ENCODE measurements around the gene ANO9. TPM values are rescaled to one million over a fixed set of nuclear protein-coding genes. Genes with fewer than 3 reads are reported as not detected.
A peak's percentile ranks its signal among the peaks of the same experiment; 100 is the strongest.

ANO9 gene
- total and polyA plus RNA-seq, 8 donors = 5.7 to 208 (median 31.6) TPM

DNA sequence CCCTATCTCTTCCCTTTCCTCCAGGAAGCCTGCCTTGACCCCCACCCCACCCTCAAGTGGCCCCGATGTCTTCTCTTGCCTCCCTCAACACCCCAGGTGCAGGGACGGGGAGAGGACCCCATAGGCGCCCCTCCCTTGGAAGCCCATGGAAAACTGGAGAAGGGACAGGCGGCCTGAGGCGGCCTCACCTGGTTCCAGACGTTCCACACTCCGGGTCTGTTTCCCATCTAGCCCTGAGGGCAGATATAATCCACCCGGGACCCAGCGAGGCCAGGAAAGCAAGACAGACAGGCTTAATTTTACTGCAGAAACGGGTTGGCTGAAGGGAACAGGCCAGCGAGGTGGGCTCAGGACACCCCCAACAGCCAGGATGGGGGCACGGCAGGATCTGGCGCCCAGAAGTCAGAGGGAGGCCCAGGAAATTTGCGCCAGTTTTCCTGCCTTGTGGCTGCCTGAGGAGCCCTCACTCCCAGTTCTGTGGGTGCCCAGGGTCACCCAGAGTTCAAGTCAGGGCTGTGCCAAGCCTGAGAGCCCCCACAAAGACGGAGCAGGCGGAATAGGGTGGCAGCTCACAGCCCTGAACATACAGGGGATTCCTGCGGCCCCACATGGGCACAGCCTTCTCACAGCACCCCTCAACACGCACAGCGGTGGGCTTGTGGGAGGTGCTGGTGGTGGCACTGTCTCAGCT, 24.0 kb downstream of the ANO9 start:
- Histone ChIP-seq H3K27ac (peak overlapping the region; percentile 84 to 91 (median 88)), H3K4me1 (peaks cover 15 to 55% (median 45%) of the 10 kb centered on the region in 4 donors), H3K9me3 (no peaks in the 10 kb centered on the region), H3K27me3 (peaks cover 6 to 70% (median 16%) of the 10 kb centered on the region in 3 donors), H3K4me3 (peak overlapping the region; percentile 55 to 73 (median 61)), H3K36me3 (no peaks in the 10 kb centered on the region)
- no peak for TF ChIP-seq EP300 (IDR thresholded peaks at IDR 0.05)
- TF ChIP-seq CTCF (IDR thresholded peaks at IDR 0.05) = no peak
- TF ChIP-seq POLR2AphosphoS5 (IDR thresholded peaks at IDR 0.05) = no peak
- no peak for TF ChIP-seq POLR2A (IDR thresholded peaks at IDR 0.05)
- intact Hi-C loops (cut with DNase I; ENCODE audit: low total_unique reads) = no loop called here
- 46 to 58% (median 53%) methylated on average over 16 to 19 of the region's 19 CpGs for WGBS, 5 donors
- no peak for DNase-seq

DNA sequence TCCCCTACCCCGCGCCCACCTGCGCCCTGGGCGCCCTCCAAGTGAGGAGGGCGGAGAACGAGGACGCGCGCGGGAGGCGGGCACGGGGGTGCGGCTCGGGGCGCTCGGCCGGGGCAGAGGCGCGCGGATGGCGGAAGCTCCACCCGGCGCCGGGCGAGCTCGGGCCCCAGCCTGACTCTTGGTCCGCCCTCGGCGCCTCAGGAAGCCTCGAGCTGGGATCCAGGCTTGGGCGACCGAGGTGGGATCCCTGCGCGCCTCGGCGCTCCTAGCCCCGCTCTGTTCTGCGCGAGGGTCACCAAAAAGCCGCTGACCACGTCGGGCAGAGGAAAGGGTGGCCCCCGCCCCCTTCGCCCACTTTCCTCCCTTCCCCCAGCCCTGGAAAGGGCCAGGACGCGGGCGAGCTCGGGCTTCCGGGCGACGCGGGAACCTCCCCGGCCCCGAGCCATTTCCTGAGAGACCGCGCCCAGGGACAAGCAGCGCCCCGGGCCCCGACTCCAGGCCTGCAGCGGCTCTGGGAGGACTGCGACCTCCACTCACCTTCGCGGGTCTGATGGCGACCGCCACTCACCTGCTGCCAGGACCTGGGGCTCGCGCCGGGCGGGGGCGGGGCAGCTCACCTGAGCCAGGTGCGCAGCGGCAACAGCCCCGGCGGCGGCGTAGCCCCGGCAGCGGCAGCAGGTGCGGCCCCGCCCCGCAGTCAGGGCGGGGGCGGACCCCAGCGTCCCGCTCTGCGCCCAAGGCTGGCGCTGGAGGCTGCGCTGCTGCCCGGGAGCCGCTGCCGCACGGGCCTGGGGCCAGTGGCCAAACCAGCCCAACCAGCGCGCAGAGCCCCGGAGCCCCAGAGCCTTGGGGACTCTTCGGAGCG, 24.8 kb downstream of the ANO9 start:
- peaks cover 6 to 70% (median 16%) of the 10 kb centered on the region in 3 donors for H3K27me3 ChIP-seq
- H3K4me3 ChIP-seq = peak overlapping the region; percentile 55 to 73 (median 61)
- H3K4me1 ChIP-seq = peaks cover 15 to 57% (median 46%) of the 10 kb centered on the region in 4 donors
- H3K27ac ChIP-seq = peak overlapping the region; percentile 84 to 91 (median 88)
- WGBS, 5 donors = 0 to 4% (median 1%) methylated on average over 16 to 97 of the region's 97 CpGs
- DNase-seq = peak; percentile 82 to 90
- peak in 2 of 3 donors; percentile 6 to 13 for TF ChIP-seq POLR2AphosphoS5 (IDR thresholded peaks at IDR 0.05)
- no peak for TF ChIP-seq EP300 (IDR thresholded peaks at IDR 0.05)
- TF ChIP-seq POLR2A (IDR thresholded peaks at IDR 0.05) = no peak
- intact Hi-C loops (cut with DNase I; ENCODE audit: low total_unique reads) = no loop called here
- no peaks in the 10 kb centered on the region for H3K36me3 ChIP-seq
- H3K9me3 ChIP-seq = no peaks in the 10 kb centered on the region

DNA sequence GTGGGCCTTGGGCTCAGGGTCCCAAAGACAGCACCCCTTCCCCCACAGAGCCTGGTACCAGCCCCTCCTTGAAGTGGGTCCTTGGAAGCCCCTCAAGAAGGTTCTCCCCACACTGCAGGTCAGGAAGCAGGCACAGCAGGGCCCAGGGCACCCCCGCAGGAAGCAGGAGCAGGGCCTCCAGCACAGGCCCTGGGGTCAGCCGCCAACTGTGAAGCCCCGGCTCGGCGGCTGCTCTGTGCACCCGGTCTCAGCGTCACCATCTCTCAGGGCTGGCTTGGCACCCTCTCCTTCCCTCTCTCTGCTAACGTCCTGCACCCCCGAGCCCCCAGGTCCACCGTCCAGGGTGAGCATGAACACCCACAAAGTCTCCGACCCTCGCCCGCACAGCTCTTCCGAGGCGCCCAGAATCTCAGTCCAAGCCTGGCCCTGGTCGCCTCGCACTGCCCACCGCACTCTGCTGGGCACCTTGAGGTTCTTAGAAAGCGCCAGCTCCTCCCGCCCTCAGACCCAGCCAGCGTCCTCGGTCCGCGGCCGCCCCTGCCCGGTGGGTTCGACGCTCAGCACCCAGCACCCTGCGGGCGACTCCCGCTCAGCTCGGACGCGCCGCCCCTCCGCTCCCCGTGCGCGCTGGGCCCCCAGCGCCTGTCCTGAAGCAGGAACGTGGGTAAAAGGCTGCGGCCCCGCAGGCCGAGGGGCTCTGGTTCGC, 25.6 kb downstream of the ANO9 start:
- H3K27me3 ChIP-seq = peaks cover 6 to 70% (median 16%) of the 10 kb centered on the region in 3 donors
- peaks cover 15 to 57% (median 46%) of the 10 kb centered on the region in 4 donors for H3K4me1 ChIP-seq
- intact Hi-C loops (cut with DNase I; ENCODE audit: low total_unique reads) = no loop called here
- 6 to 9% (median 8%) methylated on average over 19 to 45 of the region's 45 CpGs for WGBS, 5 donors
- TF ChIP-seq POLR2A (IDR thresholded peaks at IDR 0.05) (no peak), EP300 (IDR thresholded peaks at IDR 0.05) (no peak), CTCF (IDR thresholded peaks at IDR 0.05) (no peak), POLR2AphosphoS5 (IDR thresholded peaks at IDR 0.05) (no peak)
- peak overlapping the region; percentile 84 to 91 (median 88) for H3K27ac ChIP-seq
- H3K36me3 ChIP-seq = no peaks in the 10 kb centered on the region
- no peak for DNase-seq
- H3K9me3 ChIP-seq = no peaks in the 10 kb centered on the region
- peak overlapping the region; percentile 55 to 73 (median 61) for H3K4me3 ChIP-seq

DNA sequence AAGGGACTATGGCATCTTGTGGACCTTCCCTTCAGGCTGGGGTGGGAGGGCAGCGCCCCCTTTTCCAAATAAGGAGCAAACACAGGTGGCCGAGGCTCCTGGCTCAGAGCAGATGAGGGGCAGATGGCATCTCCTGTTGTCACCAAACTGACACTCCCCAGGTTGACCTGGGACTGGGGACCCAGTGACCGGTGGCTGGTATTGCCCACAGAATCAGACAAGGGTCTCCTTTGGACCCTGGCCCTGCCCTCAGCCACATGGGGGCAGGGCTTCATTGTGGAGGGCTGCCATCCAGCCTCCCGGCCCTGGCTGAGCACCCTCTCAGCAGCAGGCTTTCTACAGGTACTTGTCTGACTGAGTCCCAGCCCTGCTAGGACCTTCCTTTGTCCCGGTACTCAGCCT, 26.2 kb downstream of the ANO9 start:
- Histone ChIP-seq H3K27me3 (peaks cover 6 to 65% (median 16%) of the 10 kb centered on the region in 3 donors), H3K9me3 (no peaks in the 10 kb centered on the region), H3K27ac (peak overlapping the region; percentile 23 to 91 (median 85)), H3K4me3 (peak overlapping the region; percentile 55 to 73 (median 61)), H3K4me1 (peaks cover 15 to 57% (median 46%) of the 10 kb centered on the region in 4 donors), H3K36me3 (no peaks in the 10 kb centered on the region)
- no peak for DNase-seq
- intact Hi-C loops (cut with DNase I; ENCODE audit: low total_unique reads) = no loop called here
- no peak for TF ChIP-seq EP300 (IDR thresholded peaks at IDR 0.05)
- no peak for TF ChIP-seq CTCF (IDR thresholded peaks at IDR 0.05)
- no peak for TF ChIP-seq POLR2A (IDR thresholded peaks at IDR 0.05)
- TF ChIP-seq POLR2AphosphoS5 (IDR thresholded peaks at IDR 0.05) = no peak
- 30 to 79% (median 49%) methylated on average over 4 to 5 of the region's 5 CpGs for WGBS, 5 donors

All from stomach (tissue), 9 donors.